Measurements from ENCODE around the gene SSX7.
"Not testable (repeated sequence)": the region's sequence is repeated elsewhere in the genome, so short reads cannot be mapped to it uniquely, and the experiment has no call there.

Gene SSX7, protein sequence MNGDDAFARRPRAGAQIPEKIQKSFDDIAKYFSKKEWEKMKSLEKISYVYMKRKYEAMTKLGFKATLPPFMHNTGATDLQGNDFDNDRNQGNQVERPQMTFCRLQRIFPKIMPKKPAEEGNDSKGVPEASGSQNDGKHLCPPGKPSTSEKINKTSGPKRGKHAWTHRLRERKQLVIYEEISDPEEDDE

DNA sequence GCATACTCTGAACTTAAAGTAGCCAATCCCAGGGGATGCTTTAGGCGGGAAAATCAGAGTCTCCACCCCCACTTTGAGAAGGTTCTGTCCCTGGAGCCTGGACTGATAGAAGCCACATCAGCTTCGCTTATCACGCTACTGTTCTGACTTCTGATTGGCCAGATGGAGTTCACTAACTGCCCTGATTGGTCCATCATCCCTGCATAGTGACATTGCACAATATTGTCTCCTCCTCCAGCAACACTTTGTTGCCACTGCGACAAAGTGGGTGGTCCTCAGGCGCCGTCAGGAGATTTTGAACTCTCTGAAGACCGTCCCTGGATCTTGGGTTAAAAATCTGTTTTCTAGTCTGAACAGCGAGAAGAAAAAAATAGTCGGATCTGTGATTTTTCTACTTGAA, at the start of gene SSX7:
SSX7 (minus strand) TSS at position 101 of the 400 bp plus-strand sequence. CDS start 1,428 bp downstream, outside the sequence.
- not testable (repeated sequence) for H3K27me3 ChIP-seq (ENCODE audit: control insufficient read depth, insufficient read depth, low read length); H3K27ac ChIP-seq (ENCODE audit: low read depth, low read length); H3K9ac ChIP-seq (ENCODE audit: low read depth, low read length); H3K36me3 ChIP-seq (ENCODE audit: control insufficient read depth, insufficient read depth, low read length); H3K9me3 ChIP-seq (ENCODE audit: control insufficient read depth, insufficient read depth, low read length); H3K4me1 ChIP-seq (ENCODE audit: control insufficient read depth, insufficient read depth, low read length); H3K4me3 ChIP-seq (ENCODE audit: low read depth, low read length)

DNA sequence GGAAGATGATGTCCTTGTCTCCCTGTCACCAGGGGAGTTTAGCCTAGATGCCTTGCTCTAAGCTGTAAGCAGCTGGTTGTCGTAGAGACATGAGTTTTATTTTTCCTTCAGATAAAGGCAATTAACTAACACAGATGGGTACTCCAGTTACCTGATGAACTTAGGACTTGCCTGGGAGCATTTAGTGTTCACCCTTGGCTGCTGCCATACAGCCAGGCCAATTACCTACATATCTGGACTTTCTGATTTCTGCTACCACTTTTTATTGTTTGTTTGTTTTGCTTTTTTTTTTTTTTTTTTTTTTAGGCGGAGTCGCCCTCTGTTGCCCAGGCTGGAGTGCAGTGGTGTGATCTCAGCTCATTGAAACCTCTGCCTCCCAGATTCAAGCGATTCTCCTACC, 37.3 kb upstream of the SSX7 start:
- H3K4me3 ChIP-seq (ENCODE audit: low read depth, low read length); H3K36me3 ChIP-seq (ENCODE audit: control insufficient read depth, insufficient read depth, low read length); H3K4me1 ChIP-seq (ENCODE audit: control insufficient read depth, insufficient read depth, low read length); H3K27me3 ChIP-seq (ENCODE audit: control insufficient read depth, insufficient read depth, low read length); H3K27ac ChIP-seq (ENCODE audit: low read depth, low read length); H3K9me3 ChIP-seq (ENCODE audit: control insufficient read depth, insufficient read depth, low read length); H3K9ac ChIP-seq (ENCODE audit: low read depth, low read length): not testable (repeated sequence)

DNA sequence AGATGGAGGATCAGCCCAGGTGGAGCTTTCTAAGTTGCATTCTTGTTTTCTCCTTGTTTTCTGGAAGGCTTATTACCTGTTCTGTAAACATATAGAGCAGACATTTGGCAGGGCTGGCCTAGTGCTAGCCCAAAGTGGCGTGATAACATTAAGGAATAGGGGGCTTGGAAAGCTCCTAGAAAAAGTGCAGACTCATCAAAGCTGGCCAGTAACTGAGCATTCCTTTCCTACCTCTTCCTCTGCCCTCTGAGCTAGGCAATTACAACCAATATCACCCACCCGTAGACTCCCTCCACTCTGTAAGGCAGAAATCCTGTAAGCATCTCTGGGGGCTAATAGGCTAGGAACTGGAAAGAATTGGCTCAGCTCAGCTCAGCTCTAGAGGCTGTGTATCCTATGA, 7.5 kb upstream of the SSX7 start:
- H3K4me3 ChIP-seq (ENCODE audit: low read depth, low read length); H3K27ac ChIP-seq (ENCODE audit: low read depth, low read length); H3K27me3 ChIP-seq (ENCODE audit: control insufficient read depth, insufficient read depth, low read length); H3K4me1 ChIP-seq (ENCODE audit: control insufficient read depth, insufficient read depth, low read length); H3K36me3 ChIP-seq (ENCODE audit: control insufficient read depth, insufficient read depth, low read length); H3K9ac ChIP-seq (ENCODE audit: low read depth, low read length): not testable (repeated sequence)
- H3K9me3 ChIP-seq (ENCODE audit: control insufficient read depth, insufficient read depth, low read length) = peaks cover 20% of the 10 kb centered on the region; the same call in 1 of the 2 replicates

DNA sequence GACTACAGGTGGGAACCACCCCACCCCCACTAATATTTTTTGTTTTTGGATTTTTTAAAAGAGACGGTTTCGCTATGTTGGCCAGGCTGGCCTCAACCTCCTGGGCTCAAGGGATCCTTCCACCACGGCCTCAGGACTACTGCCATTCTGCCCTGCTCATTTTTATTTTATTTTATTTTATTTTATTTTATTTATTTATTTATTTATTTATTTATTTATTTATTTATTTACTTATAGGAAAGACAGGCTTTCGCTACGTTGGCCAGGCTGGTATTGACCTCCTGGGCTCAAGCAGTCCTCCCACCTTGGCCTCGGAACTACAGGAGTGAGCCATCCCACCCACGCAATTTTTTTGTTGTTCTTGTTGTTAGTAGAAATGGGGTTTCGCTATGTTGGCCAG, 775 bp upstream of the SSX7 start:
- H3K4me3 ChIP-seq (ENCODE audit: low read depth, low read length); H3K36me3 ChIP-seq (ENCODE audit: control insufficient read depth, insufficient read depth, low read length); H3K27ac ChIP-seq (ENCODE audit: low read depth, low read length); H3K9ac ChIP-seq (ENCODE audit: low read depth, low read length); H3K27me3 ChIP-seq (ENCODE audit: control insufficient read depth, insufficient read depth, low read length); H3K4me1 ChIP-seq (ENCODE audit: control insufficient read depth, insufficient read depth, low read length); H3K9me3 ChIP-seq (ENCODE audit: control insufficient read depth, insufficient read depth, low read length): not testable (repeated sequence)

DNA sequence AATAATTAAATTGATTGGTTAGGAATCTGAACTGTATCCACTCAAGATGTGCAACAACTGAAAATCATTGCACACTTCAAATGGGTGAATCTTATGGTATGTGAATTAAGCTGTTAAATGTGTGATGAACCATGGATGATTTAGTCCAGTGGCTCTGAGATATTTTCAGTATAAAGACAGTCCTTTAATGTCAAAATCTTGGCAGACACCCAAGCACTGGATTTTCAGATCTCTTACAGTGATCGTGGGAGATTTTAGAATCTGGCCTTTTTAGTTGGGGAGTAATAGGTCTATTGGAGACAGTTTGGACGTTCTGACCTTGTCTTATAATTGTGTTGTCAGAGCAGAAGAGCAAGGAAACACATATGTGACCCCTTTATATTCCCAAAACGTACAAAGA, 4.0 kb downstream of the SSX7 start:
- not testable (repeated sequence) for H3K4me1 ChIP-seq (ENCODE audit: control insufficient read depth, insufficient read depth, low read length); H3K36me3 ChIP-seq (ENCODE audit: control insufficient read depth, insufficient read depth, low read length); H3K27me3 ChIP-seq (ENCODE audit: control insufficient read depth, insufficient read depth, low read length); H3K4me3 ChIP-seq (ENCODE audit: low read depth, low read length); H3K27ac ChIP-seq (ENCODE audit: low read depth, low read length); H3K9ac ChIP-seq (ENCODE audit: low read depth, low read length)
- peaks cover 20% of the 10 kb centered on the region; the same call in 1 of the 2 replicates for H3K9me3 ChIP-seq (ENCODE audit: control insufficient read depth, insufficient read depth, low read length)

DNA sequence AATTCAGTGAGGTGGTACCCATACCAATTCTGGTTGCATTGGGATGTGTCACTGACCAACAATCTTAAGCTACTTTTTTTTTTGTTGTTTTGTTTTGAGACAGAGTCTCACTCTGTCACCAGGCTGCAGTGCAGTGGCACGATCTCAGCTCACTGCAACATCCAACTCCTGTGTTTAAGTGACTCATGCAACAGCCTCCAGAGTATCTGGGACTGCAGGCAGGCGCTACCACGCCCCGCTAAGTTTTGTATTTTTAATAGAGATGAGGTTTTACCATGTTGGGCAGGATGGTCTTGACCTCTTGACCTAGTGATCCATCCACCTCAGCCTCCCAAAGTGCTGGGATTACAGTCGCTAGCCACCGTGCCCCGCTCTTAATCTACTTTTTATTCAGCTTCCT, 5.7 kb downstream of the SSX7 start:
- not testable (repeated sequence) for H3K27ac ChIP-seq (ENCODE audit: low read depth, low read length); H3K4me3 ChIP-seq (ENCODE audit: low read depth, low read length); H3K9ac ChIP-seq (ENCODE audit: low read depth, low read length); H3K27me3 ChIP-seq (ENCODE audit: control insufficient read depth, insufficient read depth, low read length); H3K4me1 ChIP-seq (ENCODE audit: control insufficient read depth, insufficient read depth, low read length); H3K36me3 ChIP-seq (ENCODE audit: control insufficient read depth, insufficient read depth, low read length)
- peaks cover 17% of the 10 kb centered on the region; the same call in 1 of the 2 replicates for H3K9me3 ChIP-seq (ENCODE audit: control insufficient read depth, insufficient read depth, low read length)

DNA sequence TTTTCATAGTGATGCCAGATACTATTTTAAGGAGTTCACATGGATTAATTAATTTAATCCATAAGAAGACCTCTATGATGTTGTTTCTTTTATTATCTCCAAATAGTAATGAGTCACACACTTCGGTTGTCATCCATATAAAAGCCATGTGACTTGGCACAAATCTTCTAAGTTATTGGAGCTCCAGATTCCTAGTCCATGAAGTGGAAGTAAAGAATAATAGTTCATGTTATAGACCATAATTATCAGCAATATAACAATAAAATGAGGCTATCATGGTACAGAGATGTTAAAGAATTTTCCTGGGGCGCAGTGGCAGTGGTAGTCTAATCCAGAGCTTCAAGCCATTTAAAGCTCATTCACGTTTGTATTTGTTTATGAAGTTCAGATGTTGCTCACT, 26.2 kb downstream of the SSX7 start:
- not testable (repeated sequence) for H3K9ac ChIP-seq (ENCODE audit: low read depth, low read length); H3K36me3 ChIP-seq (ENCODE audit: control insufficient read depth, insufficient read depth, low read length); H3K4me1 ChIP-seq (ENCODE audit: control insufficient read depth, insufficient read depth, low read length); H3K27me3 ChIP-seq (ENCODE audit: control insufficient read depth, insufficient read depth, low read length); H3K27ac ChIP-seq (ENCODE audit: low read depth, low read length); H3K4me3 ChIP-seq (ENCODE audit: low read depth, low read length)
- peaks cover 11% of the 10 kb centered on the region for H3K9me3 ChIP-seq (ENCODE audit: control insufficient read depth, insufficient read depth, low read length)

DNA sequence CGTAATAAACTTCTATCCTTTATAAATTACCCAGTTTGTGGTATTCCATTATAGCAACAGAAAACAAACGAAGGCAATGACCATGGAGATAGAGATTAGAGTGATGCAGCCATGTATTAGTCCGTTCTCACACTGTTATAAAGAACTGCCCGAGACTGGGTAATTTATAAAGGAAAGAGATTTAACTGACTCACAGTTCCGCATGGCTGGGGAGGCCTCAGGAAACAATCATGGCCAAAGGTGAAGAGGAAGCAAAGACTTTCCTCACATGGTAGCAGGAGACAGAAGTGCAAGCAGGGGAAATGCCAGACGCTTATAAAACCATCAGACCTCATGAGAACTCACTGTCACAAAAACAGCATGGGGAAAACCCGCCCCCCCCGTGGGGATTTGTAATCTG, 34.0 kb downstream of the SSX7 start:
- H3K4me1 ChIP-seq (ENCODE audit: control insufficient read depth, insufficient read depth, low read length); H3K27me3 ChIP-seq (ENCODE audit: control insufficient read depth, insufficient read depth, low read length); H3K27ac ChIP-seq (ENCODE audit: low read depth, low read length); H3K9ac ChIP-seq (ENCODE audit: low read depth, low read length); H3K36me3 ChIP-seq (ENCODE audit: control insufficient read depth, insufficient read depth, low read length); H3K4me3 ChIP-seq (ENCODE audit: low read depth, low read length): not testable (repeated sequence)
- peaks cover 20% of the 10 kb centered on the region for H3K9me3 ChIP-seq (ENCODE audit: control insufficient read depth, insufficient read depth, low read length)

DNA sequence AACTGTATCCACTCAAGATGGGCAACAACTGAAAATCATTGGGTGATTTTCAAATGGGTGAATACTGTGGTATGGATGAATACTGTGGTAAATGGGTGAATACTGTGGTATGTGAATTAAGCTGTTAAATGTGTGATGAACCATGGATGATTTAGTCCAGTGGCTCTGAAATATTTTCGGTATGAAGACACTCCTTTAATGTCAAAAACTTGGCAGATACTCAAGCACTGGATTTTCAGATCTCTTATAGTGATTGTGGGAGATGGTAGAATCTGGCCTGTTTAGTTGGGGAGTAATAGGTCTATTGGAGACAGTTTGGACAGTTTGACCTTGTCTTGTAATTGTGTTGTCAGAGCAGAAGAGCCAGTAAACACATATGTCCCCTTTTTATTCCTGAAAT, 45.7 kb downstream of the SSX7 start:
- H3K27me3 ChIP-seq (ENCODE audit: control insufficient read depth, insufficient read depth, low read length) = no peaks in the 10 kb centered on the region
- H3K9me3 ChIP-seq (ENCODE audit: control insufficient read depth, insufficient read depth, low read length) = peaks cover 41% of the 10 kb centered on the region
- H3K4me3 ChIP-seq (ENCODE audit: low read depth, low read length) = no peak overlapping the region
- no peak overlapping the region for H3K9ac ChIP-seq (ENCODE audit: low read depth, low read length)
- H3K27ac ChIP-seq (ENCODE audit: low read depth, low read length) = no peak overlapping the region
- H3K4me1 ChIP-seq (ENCODE audit: control insufficient read depth, insufficient read depth, low read length) = no peaks in the 10 kb centered on the region
- no peaks in the 10 kb centered on the region for H3K36me3 ChIP-seq (ENCODE audit: control insufficient read depth, insufficient read depth, low read length)

DNA sequence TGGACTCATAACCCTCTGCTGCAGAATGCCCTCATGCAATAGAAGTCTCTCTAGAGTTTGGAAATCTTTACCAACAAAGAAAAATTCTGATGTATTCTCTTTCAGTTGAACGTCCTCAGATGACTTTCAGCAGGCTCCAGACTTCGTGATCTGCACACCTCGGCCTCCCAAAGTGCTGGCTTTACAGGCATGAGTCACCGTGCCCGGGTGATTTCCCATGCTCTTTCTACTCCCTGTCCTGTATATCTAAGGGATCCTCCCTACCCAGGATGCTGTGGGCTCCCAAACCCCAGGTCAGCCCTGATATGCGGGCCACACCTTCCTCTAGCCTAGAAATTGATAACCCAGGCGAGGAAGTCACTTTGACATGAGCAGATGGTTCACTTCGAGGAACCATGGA, 51.5 kb downstream of the SSX7 start:
- H3K27me3 ChIP-seq (ENCODE audit: control insufficient read depth, insufficient read depth, low read length); H3K4me1 ChIP-seq (ENCODE audit: control insufficient read depth, insufficient read depth, low read length); H3K9ac ChIP-seq (ENCODE audit: low read depth, low read length); H3K4me3 ChIP-seq (ENCODE audit: low read depth, low read length); H3K36me3 ChIP-seq (ENCODE audit: control insufficient read depth, insufficient read depth, low read length); H3K27ac ChIP-seq (ENCODE audit: low read depth, low read length): not testable (repeated sequence)
- peaks cover 35% of the 10 kb centered on the region for H3K9me3 ChIP-seq (ENCODE audit: control insufficient read depth, insufficient read depth, low read length)

DNA sequence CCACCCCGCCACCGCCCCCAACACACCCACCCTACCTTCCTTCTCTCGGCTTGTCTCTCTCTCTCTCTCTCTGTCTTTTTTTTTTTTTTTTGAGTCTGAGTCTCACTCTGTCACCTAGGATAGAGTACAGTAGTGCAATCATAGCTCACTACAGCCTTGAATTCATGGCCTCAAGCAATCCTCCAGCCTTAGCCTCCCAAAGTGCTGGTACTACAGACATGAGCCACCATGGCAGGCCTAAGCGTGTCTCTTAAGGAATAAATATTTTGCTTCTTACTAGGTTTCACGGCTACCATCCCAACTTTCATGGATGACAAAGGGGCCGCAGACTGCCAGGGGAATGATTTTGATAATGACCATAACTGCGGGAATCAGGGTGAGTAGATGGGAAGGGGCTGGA, 55.8 kb downstream of the SSX7 start:
- no peaks in the 10 kb centered on the region for H3K27me3 ChIP-seq (ENCODE audit: control insufficient read depth, insufficient read depth, low read length)

DNA sequence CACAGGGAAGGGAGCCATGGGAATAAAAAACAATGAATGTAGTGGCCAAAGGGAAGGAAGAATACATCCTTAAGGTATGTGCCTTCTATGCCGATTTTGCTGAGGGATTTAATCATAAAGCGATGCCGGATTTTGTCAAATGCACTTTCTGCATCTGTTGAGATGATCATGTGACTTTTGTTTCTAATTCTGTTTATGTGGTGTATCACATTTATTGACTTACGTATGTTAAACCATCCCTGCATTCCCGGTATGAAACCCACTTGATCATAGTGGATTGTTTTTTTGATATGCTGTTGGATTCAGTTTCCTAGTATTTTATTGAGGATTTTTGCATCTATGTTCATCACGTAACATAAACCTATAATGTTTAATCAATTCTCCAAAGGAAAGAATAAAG, 60.0 kb downstream of the SSX7 start:
- Histone ChIP-seq H3K36me3 (ENCODE audit: control insufficient read depth, insufficient read depth, low read length) (no peaks in the 10 kb centered on the region), H3K9me3 (ENCODE audit: control insufficient read depth, insufficient read depth, low read length) (peaks cover 67% of the 10 kb centered on the region), H3K27ac (ENCODE audit: low read depth, low read length) (no peak overlapping the region), H3K4me1 (ENCODE audit: control insufficient read depth, insufficient read depth, low read length) (no peaks in the 10 kb centered on the region), H3K9ac (ENCODE audit: low read depth, low read length) (no peak overlapping the region), H3K4me3 (ENCODE audit: low read depth, low read length) (no peak overlapping the region), H3K27me3 (ENCODE audit: control insufficient read depth, insufficient read depth, low read length) (no peaks in the 10 kb centered on the region)

More for the DNA sequence above, 55.8 kb downstream of the SSX7 start:
- H3K27ac ChIP-seq (ENCODE audit: low read depth, low read length) = no peak overlapping the region
- no peak overlapping the region for H3K4me3 ChIP-seq (ENCODE audit: low read depth, low read length)
- no peak overlapping the region for H3K9ac ChIP-seq (ENCODE audit: low read depth, low read length)
- no peaks in the 10 kb centered on the region for H3K4me1 ChIP-seq (ENCODE audit: control insufficient read depth, insufficient read depth, low read length)
- H3K9me3 ChIP-seq (ENCODE audit: control insufficient read depth, insufficient read depth, low read length) = peaks cover 48% of the 10 kb centered on the region
- no peaks in the 10 kb centered on the region for H3K36me3 ChIP-seq (ENCODE audit: control insufficient read depth, insufficient read depth, low read length)
